ENCODE data around the gene TMEM178B.

TMEM178B gene

GRCh38 chr7:141527076-141527475 is 453.2 kb downstream of the TMEM178B start:
- no peak overlapping the region for H3K27ac ChIP-seq
- no peak overlapping the region for H3K4me3 ChIP-seq
- H3K27me3 ChIP-seq, result no peaks in the 10 kb centered on the region
- no peak overlapping the region for H3K4me2 ChIP-seq
- no peaks in the 10 kb centered on the region for H3K36me3 ChIP-seq
- no peak for TF ChIP-seq Cebpa-rat (IDR thresholded peaks at IDR 0.05)
- no peak overlapping the region for H3K9ac ChIP-seq
- peaks cover 0 to 6% (median 0%) of the 10 kb centered on the region in 10 experiments; a peak in 3 of 20 replicates for H3K4me1 ChIP-seq
- H3K9me3 ChIP-seq (replicated peaks in 1 of 11), result no peaks in the 10 kb centered on the region
- no peaks in the 10 kb centered on the region for H4K20me1 ChIP-seq

DNA sequence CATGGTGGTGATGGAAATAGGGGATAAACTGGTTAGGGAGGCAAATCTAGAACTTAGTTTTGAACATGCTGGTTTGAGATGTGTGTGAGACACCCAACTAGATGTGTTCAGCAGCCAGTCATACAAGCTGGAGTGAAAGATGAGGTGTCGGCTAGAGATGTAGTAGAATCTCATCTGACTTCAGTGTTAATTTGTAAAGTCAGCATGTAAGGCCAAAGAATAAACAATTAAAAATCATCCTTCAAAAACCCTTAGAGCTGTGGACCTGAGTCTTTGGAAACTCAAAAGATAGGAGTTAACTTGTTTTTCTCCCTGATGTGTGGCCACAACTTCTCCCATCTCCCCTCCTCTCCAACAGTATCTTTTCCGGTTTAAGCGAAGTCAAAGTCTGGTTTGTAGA is 454.5 kb downstream of the TMEM178B start:
- Histone ChIP-seq H3K9ac (no peak overlapping the region), H3K4me1 (peaks cover 0 to 6% (median 0%) of the 10 kb centered on the region in 10 experiments; a peak in 3 of 20 replicates), H3K27me3 (no peaks in the 10 kb centered on the region), H3K9me3 (replicated peaks in 1 of 11) (no peaks in the 10 kb centered on the region), H3K27ac (no peak overlapping the region), H3K36me3 (no peaks in the 10 kb centered on the region), H4K20me1 (no peaks in the 10 kb centered on the region), H3K4me3 (no peak overlapping the region), H3K4me2 (no peak overlapping the region)
- TF ChIP-seq Cebpa-rat (IDR thresholded peaks at IDR 0.05), result no peak
